NOMO-1 treated with DMSO at 0.1 percent for 48 hours (cell line): ENCODE results near the gene NINL.
"Not testable (repeated sequence)": the region's sequence is repeated elsewhere in the genome, so short reads cannot be mapped to it uniquely, and the experiment has no call there.

ENCODE experiments used
- DNase-seq: peaks from one replicate; lab custom pipeline; 2025; ENCODE audit not compliant: unreplicated experiment; lab: John Stamatoyannopoulos, UW

NINL gene

GRCh38 chr20:25552977-25553376 is 32.4 kb downstream of the NINL start:
- DNase-seq = no peak

GRCh38 chr20:25551413-25552215 is 33.7 kb downstream of the NINL start:
- no peak for DNase-seq

GRCh38 chr20:25550645-25551337 is 34.5 kb downstream of the NINL start:
- not testable (repeated sequence) for DNase-seq

DNA sequence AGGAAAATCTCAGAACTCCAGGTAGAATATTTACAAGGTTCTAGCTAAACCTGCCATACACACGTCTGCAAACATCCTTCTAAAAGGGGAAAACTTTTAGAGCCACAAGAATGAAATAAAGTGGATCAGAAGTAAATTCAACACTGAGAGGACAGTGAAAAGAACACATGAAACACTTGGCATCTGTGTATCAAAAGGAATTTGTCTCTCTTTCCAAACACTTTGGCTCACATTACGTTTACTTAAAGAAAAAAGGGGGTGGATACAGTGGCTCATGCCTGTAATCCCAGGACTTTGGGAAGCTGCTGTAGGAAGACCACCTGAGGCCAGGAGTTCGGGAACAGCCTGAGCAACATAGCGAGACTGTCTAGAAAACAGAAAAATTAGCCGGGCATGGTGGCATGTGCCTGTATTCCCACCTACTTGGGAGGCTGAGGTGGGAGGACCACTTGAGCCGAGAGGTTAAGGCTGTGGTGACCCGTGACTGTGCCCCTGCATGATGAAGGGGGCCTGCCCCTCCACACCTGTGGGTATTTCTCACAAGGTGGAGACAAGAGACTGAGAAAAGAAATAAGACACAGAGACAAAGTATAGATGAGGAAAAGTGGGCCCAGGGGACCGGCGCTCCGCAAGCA is 35.4 kb downstream of the NINL start:
- DNase-seq = no peak

DNA sequence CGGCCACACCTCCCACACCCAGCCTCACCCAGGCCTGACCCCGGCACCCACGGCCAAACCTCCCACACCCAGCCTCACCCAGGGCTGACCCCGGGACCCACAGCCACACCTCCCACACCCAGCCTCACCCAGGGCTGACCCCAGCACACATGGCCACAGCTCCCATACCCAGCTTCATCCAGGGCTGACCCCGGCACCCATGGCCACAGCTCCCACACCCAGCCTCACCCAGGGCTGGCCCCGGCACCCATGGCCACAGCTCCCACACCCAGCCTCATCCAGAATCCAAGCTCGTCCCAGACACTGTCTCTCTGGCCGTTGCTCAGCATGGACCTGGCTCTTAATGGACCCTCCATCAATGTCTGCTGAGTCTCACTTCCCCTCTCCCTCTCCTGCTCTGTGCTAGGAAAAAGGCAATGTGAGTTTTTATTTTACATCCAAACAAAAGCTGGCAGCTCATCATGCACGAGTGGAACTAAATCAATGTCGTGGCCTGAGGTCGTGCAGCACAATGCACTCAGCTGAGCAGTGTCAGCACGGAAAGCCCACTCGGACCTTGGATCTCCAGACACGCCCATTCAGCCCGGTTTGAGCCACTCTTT is 36.1 kb downstream of the NINL start:
- DNase-seq = no peak

- DNase-seq = no peak
Measured at GRCh38 chr20:25548613-25549086, 36.7 kb downstream of the NINL start.

DNA sequence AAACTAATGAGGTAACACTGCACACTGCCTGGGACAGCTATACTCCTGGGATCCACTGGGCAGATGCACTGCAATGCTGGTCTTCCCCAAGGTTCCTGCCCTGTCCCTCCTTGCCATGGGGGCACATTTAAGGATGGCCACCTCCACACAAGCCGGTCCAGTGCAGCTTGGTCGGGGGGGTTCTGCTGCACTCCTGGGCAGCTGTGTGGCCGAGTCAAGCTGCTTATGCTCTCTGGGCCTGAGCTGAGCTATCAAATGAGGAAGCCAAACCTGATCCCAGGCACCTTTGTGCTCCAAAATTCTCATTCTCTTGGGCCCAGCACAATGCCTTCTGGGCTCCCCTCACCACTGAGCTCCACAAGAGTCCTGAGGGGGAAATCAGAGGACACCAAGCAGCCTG is 37.3 kb downstream of the NINL start:
- DNase-seq = no peak

GRCh38 chr20:25547063-25547462 is 38.3 kb downstream of the NINL start:
- no peak for DNase-seq

DNA sequence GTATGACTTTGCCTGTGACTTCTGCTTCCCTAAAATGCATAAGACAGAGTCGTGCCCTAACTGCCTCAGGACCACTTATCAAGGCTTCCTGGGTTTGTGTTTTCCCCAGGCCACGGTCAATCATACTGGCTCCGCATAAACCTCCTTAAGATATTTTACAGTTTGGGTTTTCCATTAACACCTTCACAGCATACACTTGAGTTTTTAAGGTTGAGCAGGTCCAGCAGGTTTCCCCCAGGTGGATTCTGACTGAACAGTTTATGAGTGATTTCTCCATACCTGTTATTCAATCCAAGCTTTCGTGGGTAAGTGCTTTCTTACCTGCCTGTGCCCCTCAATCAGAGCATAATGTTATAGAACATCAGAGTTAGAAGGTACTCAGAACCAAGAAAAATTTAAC is 39.3 kb downstream of the NINL start:
- no peak for DNase-seq

DNA sequence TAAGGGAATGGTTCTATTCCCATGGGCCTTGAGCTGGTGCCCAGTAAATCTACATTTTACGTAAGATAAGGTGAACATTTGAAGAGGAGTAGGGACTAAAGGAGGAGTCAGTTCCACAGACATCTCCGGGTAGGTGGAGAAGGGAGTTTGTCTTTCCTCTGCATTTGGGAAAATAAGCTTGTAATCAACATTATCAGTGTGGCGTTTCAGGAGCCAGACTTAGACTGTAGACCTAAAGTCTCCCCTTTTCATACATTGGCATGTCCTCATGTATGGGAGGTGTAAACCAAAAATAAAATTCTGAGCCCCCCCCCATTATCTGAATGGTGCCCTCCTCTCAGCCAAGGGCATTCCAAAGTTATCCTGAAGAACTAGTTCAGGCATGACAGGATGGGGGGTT is 40.2 kb downstream of the NINL start:
- DNase-seq = no peak

GRCh38 chr20:25544734-25545133 is 40.6 kb downstream of the NINL start:
- no peak for DNase-seq

- no peak for DNase-seq
Measured at GRCh38 chr20:25544311-25544710, 41.0 kb downstream of the NINL start.

DNA sequence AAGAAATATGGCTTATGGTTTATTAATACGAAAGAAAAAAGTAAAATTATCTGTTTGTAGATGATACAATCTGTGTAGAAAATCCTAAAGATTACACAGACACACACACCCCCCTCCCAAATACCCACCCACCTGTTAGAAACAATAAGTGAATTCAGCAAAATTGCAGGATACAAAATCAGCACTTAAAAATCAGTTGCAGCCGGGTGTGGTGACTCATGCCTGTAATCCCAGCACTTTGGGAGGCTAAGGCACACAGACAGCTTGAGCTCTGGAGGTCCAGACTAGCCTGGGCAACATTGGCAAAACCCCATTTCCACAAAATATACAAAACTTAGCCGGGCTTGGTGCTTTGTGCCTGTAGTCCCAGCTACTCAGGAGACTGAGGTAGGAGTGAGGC is 42.3 kb downstream of the NINL start:
- peak; percentile 4 for DNase-seq

DNA sequence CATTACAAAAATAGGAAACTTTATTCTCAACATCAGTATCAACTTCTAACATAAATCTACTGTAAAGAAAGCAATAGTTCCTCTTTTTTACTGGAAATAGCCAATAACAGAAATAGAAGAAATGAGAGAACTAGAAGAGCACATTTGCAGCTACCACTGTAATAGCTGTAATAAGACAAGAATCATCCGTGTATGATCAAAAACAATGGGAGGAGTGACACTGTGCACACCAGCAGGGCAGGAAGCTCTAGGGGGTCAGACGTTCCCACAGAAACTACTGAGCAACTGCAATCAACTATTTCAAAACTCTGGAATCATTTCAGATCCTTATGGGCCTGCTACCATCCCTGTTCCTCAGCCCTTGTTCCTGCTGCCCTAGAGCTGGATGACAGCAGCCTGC is 43.7 kb downstream of the NINL start:
- DNase-seq = peak; percentile 74

DNA sequence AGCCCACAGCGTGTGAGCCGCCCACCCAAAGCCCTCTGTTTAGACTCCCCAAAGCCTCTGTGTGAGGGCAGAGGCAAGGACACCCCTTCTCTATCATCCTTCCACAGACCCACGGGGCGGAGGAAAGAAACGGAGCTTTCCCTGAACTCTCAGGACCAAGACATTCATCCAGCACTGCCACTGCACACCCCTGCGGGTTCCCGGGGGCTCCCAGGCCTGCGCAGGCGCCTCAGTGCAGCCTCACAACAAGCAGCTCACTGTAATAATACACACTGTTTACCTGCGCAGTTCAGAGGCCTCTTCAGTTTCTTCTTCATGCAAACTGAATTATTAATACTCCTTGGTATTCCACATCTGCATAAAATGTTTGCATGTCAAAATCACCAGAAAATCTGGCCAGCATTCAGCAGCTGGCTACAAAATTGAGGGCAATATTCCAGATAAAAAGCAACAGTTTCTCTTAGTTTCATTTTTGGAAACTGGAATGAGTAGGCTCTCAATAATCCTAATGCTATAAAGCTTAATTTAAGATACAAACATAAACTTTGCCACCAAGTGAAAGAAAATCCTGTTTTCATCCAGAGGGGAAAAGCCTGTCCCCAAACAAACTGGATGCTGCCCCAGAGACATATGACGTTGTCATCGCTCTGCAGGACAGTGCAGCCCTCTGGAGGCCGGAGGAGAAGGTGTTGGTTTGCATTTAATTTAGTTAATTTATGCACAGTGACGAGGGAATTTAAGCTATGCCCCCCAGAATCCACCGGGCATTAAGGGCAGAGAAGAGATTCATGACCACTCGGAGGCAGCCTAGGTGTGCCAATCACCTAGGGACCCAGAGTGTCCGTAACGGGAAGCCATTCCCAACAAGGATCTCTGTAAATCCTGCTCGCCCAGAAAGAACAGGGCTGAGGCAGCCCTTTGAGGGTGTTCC is 45.3 kb downstream of the NINL start:
- peak; percentile 42 for DNase-seq

GRCh38 chr20:25538838-25539665 is 46.3 kb downstream of the NINL start:
- DNase-seq = no peak

GRCh38 chr20:25537890-25538289 is 47.4 kb downstream of the NINL start:
- no peak for DNase-seq

- no peak for DNase-seq
Measured at GRCh38 chr20:25535762-25536161, 49.6 kb downstream of the NINL start.

- no peak for DNase-seq
Measured at GRCh38 chr20:25534845-25535244, 50.5 kb downstream of the NINL start.
